ENCODE data around the gene LIF.
"Not testable (repeated sequence)": the region's sequence is repeated elsewhere in the genome, so short reads cannot be mapped to it uniquely, and the experiment has no call there.

LIF gene

GRCh38 chr22:30204015-30204741, 42.4 kb downstream of the LIF start:
- DNase-seq = no peak

- DNase-seq = no peak
These were observed 44.0 kb downstream of the LIF start for GRCh38 chr22:30202531-30203006.

- DNase-seq = no peak
These were observed 44.6 kb downstream of the LIF start for GRCh38 chr22:30201945-30202344.

GRCh38 chr22:30200905-30201304, 45.7 kb downstream of the LIF start:
- not testable (repeated sequence) for DNase-seq

- DNase-seq = peak; percentile 45
These were observed 47.6 kb downstream of the LIF start for GRCh38 chr22:30198921-30199320.

GRCh38 chr22:30198152-30198825, 48.3 kb downstream of the LIF start:
- DNase-seq = peak; percentile 35

- peak; percentile 8 for DNase-seq
These were observed 49.2 kb downstream of the LIF start for GRCh38 chr22:30197389-30197788.

- peak; percentile 52 for DNase-seq
These were observed 49.7 kb downstream of the LIF start for GRCh38 chr22:30196880-30197336.

GRCh38 chr22:30196141-30196879, 50.2 kb downstream of the LIF start:
- DNase-seq = peak; percentile 70

- DNase-seq = no peak
These were observed 51.1 kb downstream of the LIF start for GRCh38 chr22:30195245-30196140.

- no peak for DNase-seq
These were observed 53.4 kb downstream of the LIF start for GRCh38 chr22:30193031-30193775.

GRCh38 chr22:30192427-30192826, 54.1 kb downstream of the LIF start:
- DNase-seq = no peak

- DNase-seq = no peak
These were observed 55.4 kb downstream of the LIF start for GRCh38 chr22:30191040-30191701.

GRCh38 chr22:30190574-30190973, 56.0 kb downstream of the LIF start:
- DNase-seq = no peak

Measured in activated CD8-positive, alpha-beta memory T cell treated with anti-CD3 and anti-CD28 coated beads, Interleukin-2, amount 50 U/mL, for 48 hours (primary cell).